Mesenteric fat pad (tissue), 1 donor: Measurements from ENCODE around the gene SAXO2. TPM values are rescaled to one million over a fixed set of nuclear protein-coding genes. Genes with fewer than 3 reads are reported as not detected.
"Not testable (repeated sequence)": the region's sequence is repeated elsewhere in the genome, so short reads cannot be mapped to it uniquely, and the experiment has no call there.

ENCODE experiments used
- DNase-seq: peaks from one replicate; pipeline ENCODE4 v3.0.0-alpha.2; 2020; ENCODE audit warnings: low spot score
- total RNA-seq: library from RNA; stranded (reverse); fragmentation: NEBNext Ultra II Directional; extraction: Animal tissue kit (Norgen Biotek cat#: 25700); gene quantifications from one replicate; pipeline ENCODE4 v1.2.1, GENCODE V29; 2021
- donor health status: DM: yes; HTN: yes; CAD: no.

SAXO2 gene
- total RNA-seq, 1 donor from 2014 or later: 4.0 TPM

- DNase-seq: peak; percentile 83
Observed at GRCh38 chr15:82313951-82314768, 51.5 kb downstream of the SAXO2 start.

- peak; percentile 76 for DNase-seq
Observed at GRCh38 chr15:82314769-82315518, 52.3 kb downstream of the SAXO2 start.

- DNase-seq: peak; percentile 72
Observed at GRCh38 chr15:82315519-82316246, 53.1 kb downstream of the SAXO2 start.

GRCh38 chr15:82316247-82317090 lies 53.9 kb downstream of the SAXO2 start:
- peak; percentile 67 for DNase-seq

DNA sequence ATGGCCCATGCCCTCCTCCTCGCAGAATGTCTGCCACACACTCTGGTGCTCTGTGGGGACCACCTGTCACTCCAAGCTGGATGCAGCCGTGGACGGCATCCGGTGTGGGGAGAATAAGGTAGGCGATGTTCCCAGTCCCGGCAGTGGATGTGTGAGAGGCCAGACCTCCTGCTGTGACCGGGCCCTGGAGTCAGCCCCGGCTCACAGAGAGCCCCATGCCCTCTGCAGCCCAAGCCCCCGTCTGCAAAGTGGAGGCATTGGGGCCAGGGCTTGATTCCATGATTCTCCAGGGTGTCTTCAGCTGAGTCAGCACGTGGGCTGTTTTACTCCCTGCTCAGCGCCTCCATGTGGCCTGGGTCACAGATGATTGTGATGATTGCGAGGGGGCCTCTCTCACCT lies 54.5 kb downstream of the SAXO2 start:
- peak; percentile 75 for DNase-seq

GRCh38 chr15:82317516-82317915 lies 54.9 kb downstream of the SAXO2 start:
- DNase-seq: peak; percentile 71

DNA sequence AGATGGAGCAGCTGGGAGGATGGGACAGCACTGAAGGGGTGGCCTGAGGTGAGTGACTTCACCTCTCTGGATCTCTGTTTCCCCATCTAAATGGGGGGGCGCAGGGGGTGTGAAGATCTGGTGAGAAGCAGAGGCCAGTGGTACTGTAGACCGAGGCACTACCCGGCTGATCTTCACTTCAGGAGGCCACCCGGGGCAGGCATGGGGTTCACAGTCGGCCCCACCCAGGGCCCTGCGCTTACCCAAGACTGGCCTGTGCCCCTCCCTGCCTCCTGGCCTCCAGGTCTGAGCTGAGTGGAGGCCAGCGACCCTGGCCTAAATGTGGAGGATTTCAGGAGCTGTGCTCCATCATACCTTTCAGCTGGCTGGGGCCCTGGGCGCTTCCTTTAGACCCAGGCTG lies 55.7 kb downstream of the SAXO2 start:
- peak; percentile 85 for DNase-seq

GRCh38 chr15:82319522-82320278 lies 57.1 kb downstream of the SAXO2 start:
- peak; percentile 88 for DNase-seq

DNA sequence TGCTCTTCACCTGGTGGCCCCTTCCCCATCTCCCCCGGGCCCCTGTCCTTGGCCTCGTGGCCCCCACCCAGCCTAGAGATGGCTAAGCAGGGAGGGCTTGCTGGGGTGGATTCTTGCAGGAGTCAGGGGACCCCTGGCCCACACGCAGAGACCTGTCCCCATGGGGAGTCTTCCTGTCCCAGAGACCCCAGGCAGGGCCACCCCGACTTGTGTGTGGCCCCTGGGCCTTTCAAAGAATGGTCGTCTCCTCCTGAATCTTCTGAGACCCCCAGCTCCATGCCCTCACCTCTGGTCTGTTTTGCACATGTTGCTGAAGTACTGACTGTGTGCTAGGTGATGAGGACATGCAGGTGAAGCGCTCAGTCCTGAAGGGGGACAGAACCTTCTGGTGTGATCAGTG lies 58.2 kb downstream of the SAXO2 start:
- DNase-seq: peak; percentile 37

DNA sequence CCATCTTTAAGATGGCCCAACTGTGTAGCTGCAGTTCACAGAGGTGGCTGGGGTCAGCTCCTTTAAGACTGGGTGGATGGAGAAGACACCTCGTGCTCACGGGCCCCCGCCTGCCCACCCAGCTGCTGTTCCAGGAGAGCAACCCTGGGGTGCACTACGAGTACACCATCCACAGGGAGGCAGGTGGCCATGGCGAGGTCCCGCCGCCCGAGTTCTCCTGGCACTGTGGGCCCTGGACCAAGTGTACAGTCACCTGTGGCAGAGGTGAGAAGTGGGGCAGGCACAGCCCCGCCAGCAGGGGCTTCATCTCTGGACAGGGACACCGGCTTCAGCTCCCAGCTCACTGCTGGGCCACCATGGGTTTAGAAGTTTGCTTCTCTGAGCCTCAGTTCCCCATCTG lies 59.9 kb downstream of the SAXO2 start:
- DNase-seq: not testable (repeated sequence)

DNA sequence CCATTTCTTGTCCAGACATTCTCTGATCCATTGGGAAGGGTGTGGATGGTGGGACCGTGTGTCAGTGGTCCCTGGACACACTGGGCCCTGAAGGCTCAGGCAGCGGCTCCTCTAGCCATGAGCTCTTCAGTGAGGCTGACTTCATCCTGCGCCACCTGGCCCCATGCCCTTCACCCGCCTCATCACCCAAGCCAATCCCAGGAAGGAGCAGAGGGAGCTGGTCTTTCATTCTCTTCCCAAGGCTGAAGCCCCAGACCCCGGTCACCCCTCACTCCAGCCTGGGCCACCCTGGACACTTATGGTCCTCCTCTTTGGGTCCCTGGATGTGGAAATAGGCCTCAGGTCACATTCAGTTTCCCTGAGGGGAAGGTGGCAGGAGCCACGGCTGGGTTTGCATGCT lies 62.2 kb downstream of the SAXO2 start:
- DNase-seq: peak; percentile 41

- peak; percentile 86 for DNase-seq
Observed at GRCh38 chr15:82325646-82326045, 63.0 kb downstream of the SAXO2 start.

DNA sequence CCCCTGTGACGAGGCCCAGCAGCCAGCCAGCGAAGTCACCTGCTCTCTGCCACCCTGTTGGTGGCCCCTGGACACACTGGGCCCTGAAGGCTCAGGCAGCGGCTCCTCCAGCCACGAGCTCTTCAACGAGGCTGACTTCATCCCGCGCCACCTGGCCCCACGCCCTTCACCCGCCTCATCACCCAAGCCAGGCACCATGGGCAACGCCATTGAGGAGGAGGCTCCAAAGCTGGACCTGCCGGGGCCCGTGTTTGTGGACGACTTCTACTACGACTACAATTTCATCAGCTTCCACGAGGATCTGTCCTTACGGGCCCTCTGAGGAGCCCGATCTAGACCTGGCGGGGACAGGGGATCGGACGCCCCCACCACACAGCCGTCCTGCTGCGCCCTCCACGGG lies 64.3 kb downstream of the SAXO2 start:
- DNase-seq: peak; percentile 88

DNA sequence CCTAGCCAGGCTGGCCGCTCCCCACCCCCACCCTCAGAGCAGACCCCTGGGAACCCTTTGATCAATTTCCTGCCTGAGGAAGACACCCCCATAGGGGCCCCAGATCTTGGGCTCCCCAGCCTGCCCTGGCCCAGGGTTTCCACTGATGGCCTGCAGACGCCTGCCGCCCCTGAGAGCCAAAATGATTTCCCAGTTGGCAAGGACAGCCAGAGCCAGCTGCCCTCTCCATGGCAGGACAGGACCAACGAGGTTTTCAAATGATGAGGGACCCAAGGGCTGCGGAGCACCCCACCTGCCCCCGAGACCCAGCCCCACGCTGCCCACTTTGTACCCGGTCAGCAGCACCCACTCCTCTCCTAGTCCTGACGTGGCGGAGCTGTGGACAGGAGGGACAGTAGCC lies 64.8 kb downstream of the SAXO2 start:
- not testable (repeated sequence) for DNase-seq

DNA sequence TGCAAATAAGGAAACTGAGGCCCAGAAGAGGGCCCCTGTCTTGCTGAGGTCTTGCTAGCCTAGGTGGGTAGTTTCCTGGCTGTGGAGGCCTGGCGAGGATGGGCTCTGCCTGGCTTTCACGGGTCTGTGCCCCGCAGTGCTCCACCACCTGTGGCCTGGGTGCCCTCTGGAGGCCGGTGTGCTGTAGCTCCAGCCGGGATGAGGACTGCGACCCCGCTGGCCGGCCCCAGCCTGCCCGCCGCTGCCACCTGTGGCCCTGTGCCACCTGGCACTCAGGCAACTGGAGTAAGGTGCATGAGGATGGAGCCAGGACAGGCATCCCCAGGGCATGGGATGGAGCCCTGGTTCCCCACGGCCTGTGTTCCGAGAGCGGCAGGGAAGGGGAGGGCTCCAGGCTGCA lies 66.4 kb downstream of the SAXO2 start:
- not testable (repeated sequence) for DNase-seq

- DNase-seq: not testable (repeated sequence)
Observed at GRCh38 chr15:82330921-82331320, 68.3 kb downstream of the SAXO2 start.

DNA sequence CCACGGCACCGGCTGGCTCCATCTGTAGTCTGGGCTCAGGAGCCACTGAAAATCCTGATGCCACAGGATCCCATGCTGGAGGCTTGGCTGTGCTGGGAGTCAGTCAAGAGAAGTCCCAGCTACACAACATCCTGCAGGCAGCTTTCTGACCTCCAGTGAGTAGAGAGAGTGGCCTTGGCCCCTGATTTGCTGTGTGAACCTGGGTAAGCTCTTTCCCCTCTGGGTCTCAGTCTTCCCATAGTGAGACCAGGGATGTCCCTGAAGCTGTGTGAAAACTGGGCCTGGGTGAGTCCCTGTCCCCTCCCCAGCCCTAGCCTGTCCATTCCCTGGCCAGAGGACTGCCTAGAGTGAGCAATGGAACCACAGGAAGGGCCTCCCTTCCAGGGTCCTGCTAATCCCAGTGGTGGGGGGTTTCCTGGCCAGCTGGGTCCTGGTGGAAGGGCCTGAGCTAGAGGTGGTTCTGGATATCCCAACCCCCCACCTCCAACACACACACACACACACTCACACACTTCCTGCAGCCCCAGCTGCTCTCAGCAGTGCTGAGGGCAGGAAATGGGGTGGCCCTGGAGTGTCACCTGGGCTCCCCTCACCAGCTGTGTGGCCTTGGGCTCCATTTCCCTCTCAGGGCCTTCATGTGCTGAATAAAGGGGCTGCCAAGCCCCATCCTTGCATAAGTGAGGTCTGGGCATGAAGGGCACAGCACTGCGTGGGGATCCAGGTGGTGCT lies 69.1 kb downstream of the SAXO2 start:
- not testable (repeated sequence) for DNase-seq

DNA sequence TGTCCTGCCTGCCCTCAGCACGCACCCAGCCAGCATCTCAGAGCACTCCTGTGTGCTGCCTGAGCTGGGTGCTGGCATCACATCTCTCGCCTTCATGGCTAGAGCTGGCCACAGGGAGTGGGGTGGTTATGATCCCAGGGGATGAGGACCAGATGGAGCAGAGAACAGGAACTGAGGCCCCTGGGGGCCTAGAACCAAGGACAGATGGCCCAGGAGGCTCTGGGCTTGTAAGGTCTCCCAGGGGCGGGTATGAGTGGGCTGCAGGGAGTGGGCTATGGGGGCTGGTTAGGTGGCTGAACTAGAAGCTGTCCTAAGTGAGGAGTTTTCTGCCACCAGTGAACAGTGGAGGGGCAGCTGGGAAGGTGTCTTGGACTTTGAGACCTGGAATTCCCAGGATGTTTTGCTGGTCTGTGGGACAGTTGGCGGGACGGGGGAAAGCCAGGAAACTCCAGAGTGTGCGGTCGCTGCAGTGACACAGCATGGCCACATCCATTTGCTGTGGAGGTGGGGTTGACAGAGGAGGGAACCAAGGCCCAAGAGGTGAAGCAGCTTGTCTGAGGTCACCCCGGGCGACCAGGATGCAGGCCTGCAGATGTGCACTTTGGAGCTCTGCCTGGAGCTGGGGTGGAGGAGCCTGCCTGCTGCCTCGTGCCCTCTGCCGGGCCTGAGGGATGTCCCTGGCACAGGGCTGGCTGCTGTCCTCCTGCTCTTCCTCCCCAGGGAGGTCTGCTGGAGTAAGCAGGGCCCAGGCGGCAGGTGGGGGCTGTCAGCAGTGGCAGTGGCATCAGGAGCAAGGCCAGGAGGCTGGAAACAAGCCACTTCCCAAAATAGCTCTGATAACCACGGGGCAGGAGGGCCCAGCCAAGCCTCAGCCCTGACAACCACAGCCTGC lies 70.3 kb downstream of the SAXO2 start:
- DNase-seq: not testable (repeated sequence)
